DND-41 (cell line): ENCODE results near the gene BMPR1A.
A peak's percentile ranks its signal among the peaks of the same experiment; 100 is the strongest.

Source experiments
- ATAC-seq: fragments of 200-7000 bp; cut with Tn5 transposase; 3 replicates; pipeline ENCODE4 v1.9.1; 2021; ENCODE audit warnings: low read depth; ENCODE audit not compliant: insufficient read depth
- DNase-seq: peaks from one replicate; pipeline ENCODE4 v3.0.0-alpha.2; 2020
- H2AFZ ChIP-seq: 2 replicates; pipeline ENCODE4 v1.6.0; 2012; ENCODE audit warnings: low read depth, low read length
- H3K27ac ChIP-seq: 2 replicates; pipeline ENCODE4 v1.5.1; 2012; ENCODE audit warnings: low read length, inconsistent platforms
- H3K27me3 ChIP-seq: fragments of 200-600 bp; sonication (generic); 2 replicates; pipeline ENCODE4 v1.6.0; 2012; ENCODE audit warnings: low read length, mild to moderate bottlenecking, inconsistent platforms; ENCODE audit not compliant: insufficient read depth, poor library complexity
- H3K36me3 ChIP-seq: 2 replicates; pipeline ENCODE4 v1.5.1; 2012; ENCODE audit warnings: low read length, inconsistent platforms; ENCODE audit not compliant: insufficient read depth
- H3K4me1 ChIP-seq: 2 replicates; pipeline ENCODE4 v1.5.1; 2012; ENCODE audit warnings: mild to moderate bottlenecking, low read length; ENCODE audit not compliant: insufficient read depth
- H3K4me2 ChIP-seq: 2 replicates; pipeline ENCODE4 v1.6.0; 2012; ENCODE audit warnings: mild to moderate bottlenecking, moderate library complexity, low read length, inconsistent platforms; ENCODE audit not compliant: insufficient read depth
- H3K4me3 ChIP-seq, 2 experiments: fragments of 200-600 bp in 1 of 2; shearing (Covaris generic) in 1 of 2; 2 replicates each; pipeline ENCODE4 v1.5.1; 2012 to 2016; ENCODE audit warnings: inconsistent platforms in 2 of 2, low read length in 2 of 2, mild to moderate bottlenecking in 2 of 2, low read depth in 1 of 2, moderate library complexity in 1 of 2
- H3K79me2 ChIP-seq: 2 replicates; pipeline ENCODE4 v1.6.0; 2012; ENCODE audit warnings: low read length, inconsistent platforms; ENCODE audit not compliant: insufficient read depth
- H3K9ac ChIP-seq: 2 replicates; pipeline ENCODE4 v1.6.0; 2012; ENCODE audit warnings: low read depth, mild to moderate bottlenecking, inconsistent platforms, low read length, moderate library complexity
- H3K9me3 ChIP-seq: 2 replicates; pipeline ENCODE4 v1.5.1; 2012; ENCODE audit warnings: low read length, moderate library complexity, mild to moderate bottlenecking, inconsistent platforms; ENCODE audit not compliant: insufficient read depth, severe bottlenecking
- H4K20me1 ChIP-seq: 2 replicates; pipeline ENCODE4 v1.6.0; 2012; ENCODE audit warnings: low read length; ENCODE audit not compliant: insufficient read depth
- EZH2 ChIP-seq: IDR thresholded peaks from 3 replicates; pipeline ENCODE4 v1.6.1; 2012; ENCODE audit warnings: borderline replicate concordance, low read depth, mild to moderate bottlenecking, moderate library complexity, low read length, inconsistent platforms; ENCODE audit not compliant: severe bottlenecking
- TF ChIP-seq, protein P1 (sequence below): IDR thresholded peaks from 2 replicates; pipeline ENCODE4 v1.5.1; 2012; ENCODE audit warnings: borderline replicate concordance, low read length, moderate library complexity, mild to moderate bottlenecking; ENCODE audit not compliant: poor library complexity, severe bottlenecking; ENCODE audit errors: extremely low read depth

Gene BMPR1A

DNA sequence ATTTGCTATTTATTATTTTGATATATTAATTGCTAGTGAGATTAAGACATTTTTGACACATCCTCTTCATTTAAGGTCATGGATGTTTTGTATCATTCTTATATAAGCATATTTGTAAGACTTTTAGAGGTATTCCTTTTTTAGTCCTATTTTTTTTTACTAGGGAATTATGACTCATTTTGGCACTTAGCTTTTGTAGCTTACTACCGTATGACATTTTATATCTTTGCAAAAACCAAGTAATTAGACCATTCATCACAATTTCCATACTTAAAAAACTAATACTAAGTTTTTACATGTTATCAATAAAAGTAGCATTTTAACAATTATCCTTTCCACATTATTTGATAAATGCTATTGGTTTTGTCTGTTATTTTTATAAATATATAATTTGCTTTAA lies 41.6 kb downstream of the BMPR1A start:
- TF ChIP-seq EZH2: no peak
- TF ChIP-seq, protein P1, sequence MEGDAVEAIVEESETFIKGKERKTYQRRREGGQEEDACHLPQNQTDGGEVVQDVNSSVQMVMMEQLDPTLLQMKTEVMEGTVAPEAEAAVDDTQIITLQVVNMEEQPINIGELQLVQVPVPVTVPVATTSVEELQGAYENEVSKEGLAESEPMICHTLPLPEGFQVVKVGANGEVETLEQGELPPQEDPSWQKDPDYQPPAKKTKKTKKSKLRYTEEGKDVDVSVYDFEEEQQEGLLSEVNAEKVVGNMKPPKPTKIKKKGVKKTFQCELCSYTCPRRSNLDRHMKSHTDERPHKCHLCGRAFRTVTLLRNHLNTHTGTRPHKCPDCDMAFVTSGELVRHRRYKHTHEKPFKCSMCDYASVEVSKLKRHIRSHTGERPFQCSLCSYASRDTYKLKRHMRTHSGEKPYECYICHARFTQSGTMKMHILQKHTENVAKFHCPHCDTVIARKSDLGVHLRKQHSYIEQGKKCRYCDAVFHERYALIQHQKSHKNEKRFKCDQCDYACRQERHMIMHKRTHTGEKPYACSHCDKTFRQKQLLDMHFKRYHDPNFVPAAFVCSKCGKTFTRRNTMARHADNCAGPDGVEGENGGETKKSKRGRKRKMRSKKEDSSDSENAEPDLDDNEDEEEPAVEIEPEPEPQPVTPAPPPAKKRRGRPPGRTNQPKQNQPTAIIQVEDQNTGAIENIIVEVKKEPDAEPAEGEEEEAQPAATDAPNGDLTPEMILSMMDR: no peak
- Histone ChIP-seq H2AFZ (no peak overlapping the region), H3K4me1 (no peaks in the 10 kb centered on the region), H3K27me3 (no peaks in the 10 kb centered on the region), H3K9me3 (no peaks in the 10 kb centered on the region), H3K4me3 (no peak overlapping the region), H4K20me1 (no peaks in the 10 kb centered on the region; the same call in 1 of the 2 replicates), H3K4me2 (no peak overlapping the region), H3K27ac (no peak overlapping the region), H3K36me3 (no peaks in the 10 kb centered on the region), H3K9ac (no peak overlapping the region), H3K79me2 (peaks cover 3% of the 10 kb centered on the region; the same call in 1 of the 2 replicates)
- DNase-seq (no peak), ATAC-seq (no peak)

DNA sequence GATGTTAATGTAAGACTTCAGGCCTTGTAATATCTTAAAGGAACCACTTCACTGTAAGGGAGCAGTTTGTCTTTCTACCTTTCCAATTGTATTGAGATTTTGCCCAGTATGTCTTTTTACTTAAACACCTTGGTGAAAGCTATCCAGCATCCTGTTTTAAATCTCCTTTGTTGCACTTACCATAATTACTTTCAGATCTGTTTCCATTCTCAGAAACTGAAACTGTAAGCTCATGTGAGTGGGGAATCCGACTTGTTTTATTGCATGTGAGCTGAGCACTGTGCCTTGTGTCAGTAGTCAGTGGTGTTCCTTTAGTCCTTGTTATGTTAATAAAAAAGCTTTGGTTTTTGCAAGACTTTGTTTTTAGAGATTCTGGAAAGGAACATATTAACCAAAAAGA lies 42.2 kb downstream of the BMPR1A start:
- Histone ChIP-seq H3K79me2 (peaks cover 3% of the 10 kb centered on the region; the same call in 1 of the 2 replicates), H3K27ac (no peak overlapping the region), H3K36me3 (no peaks in the 10 kb centered on the region), H3K4me2 (no peak overlapping the region), H3K9me3 (no peaks in the 10 kb centered on the region), H3K27me3 (no peaks in the 10 kb centered on the region), H3K4me1 (no peaks in the 10 kb centered on the region), H3K9ac (no peak overlapping the region), H2AFZ (no peak overlapping the region), H3K4me3 (no peak overlapping the region), H4K20me1 (no peaks in the 10 kb centered on the region)
- TF ChIP-seq EZH2: no peak
- TF ChIP-seq, protein P1: no peak
- ATAC-seq (peak; percentile 31; the same call in 1 of the 3 replicates), DNase-seq (no peak)

DNA sequence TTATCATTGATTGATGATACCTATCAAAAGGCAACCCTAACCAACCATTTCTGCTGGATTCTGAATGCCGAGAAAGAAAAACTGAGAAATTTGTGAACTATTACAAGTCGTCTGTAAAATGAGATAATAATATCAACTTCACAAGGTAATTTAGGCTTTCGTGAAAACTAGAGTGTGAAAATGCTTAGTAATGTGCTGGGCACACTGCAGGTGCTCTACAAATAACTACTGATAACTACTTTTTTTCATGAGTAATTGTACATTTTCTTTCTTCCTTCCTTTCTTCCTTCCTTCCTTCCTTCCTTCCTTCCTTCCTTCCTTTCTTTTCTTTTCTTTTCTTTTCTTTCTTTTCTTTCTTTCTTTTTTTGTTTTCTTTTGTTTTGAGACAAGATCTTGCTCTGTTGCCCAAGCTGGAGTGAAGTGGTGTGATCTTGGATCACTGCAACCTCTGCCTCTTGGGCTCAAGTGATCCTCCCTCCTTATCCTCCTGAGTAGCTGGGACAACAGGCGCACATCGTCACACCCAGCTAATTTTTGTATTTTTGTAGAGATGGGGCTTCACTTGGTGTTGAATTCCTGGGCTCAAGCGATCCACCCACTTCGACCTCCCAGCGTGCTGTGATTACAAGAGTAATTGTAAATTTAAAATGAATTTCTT lies 42.9 kb downstream of the BMPR1A start:
- Histone ChIP-seq H3K27ac (no peak overlapping the region), H3K9me3 (no peaks in the 10 kb centered on the region), H4K20me1 (no peaks in the 10 kb centered on the region), H3K79me2 (peaks cover 3% of the 10 kb centered on the region; the same call in 1 of the 2 replicates), H3K36me3 (no peaks in the 10 kb centered on the region), H3K4me3 (no peak overlapping the region), H2AFZ (no peak overlapping the region), H3K27me3 (no peaks in the 10 kb centered on the region), H3K4me1 (no peaks in the 10 kb centered on the region), H3K4me2 (no peak overlapping the region), H3K9ac (no peak overlapping the region)
- DNase-seq (no peak), ATAC-seq (no peak)
- TF ChIP-seq, protein P1: no peak
- TF ChIP-seq EZH2: no peak

DNA sequence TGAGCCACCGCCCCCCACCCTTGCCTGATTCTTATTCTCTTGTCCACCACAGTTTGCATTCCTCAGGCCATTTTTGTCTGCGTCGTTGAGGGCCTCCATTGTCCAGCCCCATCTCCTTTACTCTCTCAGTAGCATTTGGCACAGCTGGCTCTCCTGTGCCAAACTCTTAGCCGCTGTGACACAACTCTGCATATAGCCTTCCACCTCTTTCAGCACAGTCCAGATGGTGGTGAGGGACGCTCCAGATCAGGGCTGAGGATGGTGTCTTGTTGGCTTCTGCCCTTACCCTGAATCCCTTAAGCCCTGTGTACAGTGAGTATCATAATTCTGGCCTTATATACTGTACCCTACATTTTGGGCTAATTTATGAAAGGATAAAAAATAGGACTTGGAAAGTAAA lies 45.6 kb downstream of the BMPR1A start:
- Histone ChIP-seq H3K4me2 (no peak overlapping the region), H3K27ac (no peak overlapping the region), H3K9me3 (no peaks in the 10 kb centered on the region), H3K4me1 (no peaks in the 10 kb centered on the region), H3K9ac (no peak overlapping the region), H4K20me1 (no peaks in the 10 kb centered on the region), H3K36me3 (no peaks in the 10 kb centered on the region), H3K79me2 (peaks cover 3% of the 10 kb centered on the region; the same call in 1 of the 2 replicates), H3K4me3 (no peak overlapping the region), H3K27me3 (no peaks in the 10 kb centered on the region), H2AFZ (no peak overlapping the region)
- DNase-seq (no peak), ATAC-seq (no peak)
- no peak for TF ChIP-seq EZH2
- TF ChIP-seq, protein P1: no peak
